Liver (tissue), 9 donors: ENCODE data around the gene PPP1R10. TPM values are rescaled to one million over a fixed set of nuclear protein-coding genes. Genes with fewer than 3 reads are reported as not detected.
"Not testable (repeated sequence)": the region's sequence is repeated elsewhere in the genome, so short reads cannot be mapped to it uniquely, and the experiment has no call there.

Experiments
- DNase-seq: peaks from one replicate; pipeline ENCODE4 v3.0.0-alpha.2; 2017; ENCODE audit warnings: low spot score
- H3K27ac ChIP-seq, 2 donors: one replicate each; pipeline ENCODE4 v1.7.0; 2013; ENCODE audit warnings: inconsistent platforms in 2 of 2, low read length in 2 of 2, control low read depth in 1 of 2, low read depth in 1 of 2, mild to moderate bottlenecking in 1 of 2
- H3K27me3 ChIP-seq, 4 donors: one replicate each; pipeline versions ENCODE4 v1.6.1 to v1.7.0; 2013; ENCODE audit warnings: low read length in 3 of 4, inconsistent platforms in 1 of 4, mild to moderate bottlenecking in 1 of 4, moderate library complexity in 1 of 4; ENCODE audit not compliant: control insufficient read depth in 4 of 4, insufficient read depth in 4 of 4
- H3K36me3 ChIP-seq, 4 donors: one replicate each; pipeline versions ENCODE4 v1.6.1 to v1.7.0; 2013; ENCODE audit warnings: low read length in 3 of 4, mild to moderate bottlenecking in 3 of 4, low read depth in 1 of 4, moderate library complexity in 1 of 4; ENCODE audit not compliant: control insufficient read depth in 4 of 4, insufficient read depth in 3 of 4
- H3K4me1 ChIP-seq, 4 donors: one replicate each; pipeline versions ENCODE4 v1.6.1 to v1.7.0; 2013; ENCODE audit warnings: low read length in 3 of 4, mild to moderate bottlenecking in 3 of 4, moderate library complexity in 1 of 4; ENCODE audit not compliant: control insufficient read depth in 4 of 4, insufficient read depth in 4 of 4
- H3K4me3 ChIP-seq, 3 donors: one replicate each; pipeline versions ENCODE4 v1.6.1 to v1.7.0; 2013; ENCODE audit warnings: low read length in 3 of 3, control low read depth in 1 of 3, low read depth in 1 of 3, mild to moderate bottlenecking in 1 of 3
- H3K9ac ChIP-seq, 2 donors: one replicate each; pipeline ENCODE4 v1.7.0; 2013; ENCODE audit warnings: low read length in 2 of 2, mild to moderate bottlenecking in 2 of 2, moderate library complexity in 2 of 2, control low read depth in 1 of 2, low read depth in 1 of 2
- H3K9me3 ChIP-seq, 4 donors: one replicate each; pipeline versions ENCODE4 v1.6.1 to v1.7.0; 2013; ENCODE audit warnings: low read length in 3 of 4; ENCODE audit not compliant: control insufficient read depth in 4 of 4
- ATF3 ChIP-seq: IDR thresholded peaks from 2 replicates; pipeline ENCODE4 v1.6.1; 2016; ENCODE audit warnings: antibody characterized with exemption
- EGR1 ChIP-seq, 2 donors: IDR thresholded peaks; 2 replicates each; pipeline ENCODE4 v1.6.1; 2016 to 2018; ENCODE audit warnings: antibody characterized with exemption in 2 of 2, low read depth in 2 of 2
- FOXA1 ChIP-seq: IDR thresholded peaks from 2 replicates; pipeline ENCODE4 v1.6.1; 2016; ENCODE audit warnings: antibody characterized with exemption
- GABPA ChIP-seq, 2 donors: IDR thresholded peaks in 1 of 2; conservative IDR thresholded peaks in 1 of 2; 2 replicates each; pipeline ENCODE4 v1.6.1; 2016; ENCODE audit warnings: antibody characterized with exemption in 2 of 2, mild to moderate bottlenecking in 1 of 2, moderate library complexity in 1 of 2
- HNF4A ChIP-seq, 2 donors: conservative IDR thresholded peaks; 2 replicates each; pipeline ENCODE4 v1.6.1; 2016; ENCODE audit warnings: antibody characterized with exemption in 2 of 2, mild to moderate bottlenecking in 2 of 2
- HNF4G ChIP-seq: IDR thresholded peaks from 2 replicates; pipeline ENCODE4 v1.6.1; 2016; ENCODE audit warnings: antibody characterized with exemption
- NR2F2 ChIP-seq: IDR thresholded peaks from 2 replicates; pipeline ENCODE4 v1.6.1; 2016; ENCODE audit warnings: antibody characterized with exemption
- RAD21 ChIP-seq, 2 donors: IDR thresholded peaks; 2 replicates each; pipeline ENCODE4 v1.6.1; 2016; ENCODE audit warnings: antibody characterized with exemption in 2 of 2, mild to moderate bottlenecking in 2 of 2
- RXRA ChIP-seq, 2 donors: IDR thresholded peaks; 2 replicates each; pipeline ENCODE4 v1.6.1; 2017 to 2018; ENCODE audit warnings: antibody characterized with exemption in 2 of 2, mild to moderate bottlenecking in 1 of 2
- SP1 ChIP-seq: IDR thresholded peaks from 2 replicates; pipeline ENCODE4 v1.6.1; 2018; ENCODE audit warnings: antibody characterized with exemption, mild to moderate bottlenecking
- TAF1 ChIP-seq: conservative IDR thresholded peaks from 2 replicates; pipeline ENCODE4 v1.6.1; 2016; ENCODE audit warnings: antibody characterized with exemption, mild to moderate bottlenecking
- YY1 ChIP-seq: IDR thresholded peaks from 2 replicates; pipeline ENCODE4 v1.6.1; 2016; ENCODE audit warnings: antibody characterized with exemption, mild to moderate bottlenecking
- WGBS: extraction: QIAGEN DNeasy Blood & Tissue Kit; methylation state at CpG from one replicate; pipeline ENCODE4 v1.1.7; 2013; 5-methylcytosine and 5-hydroxymethylcytosine counted together
- polyA plus RNA-seq, 2 donors: library from polyadenylated mRNA; stranded (reverse) in 1 of 2; unstranded in 1 of 2; fragments of 200-250 nt in 1 of 2; fragments of >200 nt in 1 of 2; fragmentation: Nextera tagmentation in 1 of 2; extraction: Ambion mirVana in 1 of 2; gene quantifications; one replicate each; pipeline versions ENCODE4 v1.2.1 to v1.2.3, GENCODE V29; 2013 to 2015
- total RNA-seq, 2 donors: library from RNA; depleted of rRNA; stranded (reverse); fragments of >200 nt; gene quantifications; one replicate each; pipeline ENCODE4 v1.2.3, GENCODE V29; 2014
- TF ChIP-seq, protein P1 (sequence below): fragments of 150-350 bp; IDR thresholded peaks from 2 replicates; pipeline ENCODE4 v1.5.1; 2017; ENCODE audit warnings: improper control_type of control experiment, low read depth, low read length; ENCODE audit not compliant: missing input control
- TF ChIP-seq, protein P2 (sequence below): IDR thresholded peaks from 2 replicates; pipeline ENCODE4 v1.6.1; 2016; ENCODE audit warnings: antibody characterized with exemption
- TF ChIP-seq, protein P3 (sequence below): IDR thresholded peaks from 2 replicates; pipeline ENCODE4 v1.6.1; 2016; ENCODE audit warnings: antibody characterized with exemption
- donor health status: healthy.
- donor health status: healthy.
- donor health status: healthy.
- donor health status: healthy.
- donor health status: healthy.

Gene PPP1R10
- total and polyA plus RNA-seq, 4 donors, result 11.1 to 21.1 (median 14.1) TPM

GRCh38 chr6:30597315-30598144, 19.5 kb downstream of the PPP1R10 start:
- H3K9ac ChIP-seq, H3K4me3 ChIP-seq, H3K4me1 ChIP-seq, H3K27me3 ChIP-seq, H3K27ac ChIP-seq, H3K9me3 ChIP-seq: not testable (repeated sequence)
- H3K36me3 ChIP-seq, result peaks cover 3 to 26% (median 18%) of the 10 kb centered on the region in 4 donors
- WGBS, result 74% methylated on average over 15 of the region's 15 CpGs
- peak; percentile 88 for DNase-seq
- TF ChIP-seq RAD21 (IDR thresholded peaks at IDR 0.05), result peak; percentile 81 to 89
- TF ChIP-seq, protein P1, sequence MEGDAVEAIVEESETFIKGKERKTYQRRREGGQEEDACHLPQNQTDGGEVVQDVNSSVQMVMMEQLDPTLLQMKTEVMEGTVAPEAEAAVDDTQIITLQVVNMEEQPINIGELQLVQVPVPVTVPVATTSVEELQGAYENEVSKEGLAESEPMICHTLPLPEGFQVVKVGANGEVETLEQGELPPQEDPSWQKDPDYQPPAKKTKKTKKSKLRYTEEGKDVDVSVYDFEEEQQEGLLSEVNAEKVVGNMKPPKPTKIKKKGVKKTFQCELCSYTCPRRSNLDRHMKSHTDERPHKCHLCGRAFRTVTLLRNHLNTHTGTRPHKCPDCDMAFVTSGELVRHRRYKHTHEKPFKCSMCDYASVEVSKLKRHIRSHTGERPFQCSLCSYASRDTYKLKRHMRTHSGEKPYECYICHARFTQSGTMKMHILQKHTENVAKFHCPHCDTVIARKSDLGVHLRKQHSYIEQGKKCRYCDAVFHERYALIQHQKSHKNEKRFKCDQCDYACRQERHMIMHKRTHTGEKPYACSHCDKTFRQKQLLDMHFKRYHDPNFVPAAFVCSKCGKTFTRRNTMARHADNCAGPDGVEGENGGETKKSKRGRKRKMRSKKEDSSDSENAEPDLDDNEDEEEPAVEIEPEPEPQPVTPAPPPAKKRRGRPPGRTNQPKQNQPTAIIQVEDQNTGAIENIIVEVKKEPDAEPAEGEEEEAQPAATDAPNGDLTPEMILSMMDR, result peak; percentile 93
- peak; percentile 68 to 83 for TF ChIP-seq EGR1 (IDR thresholded peaks at IDR 0.05; ENCODE audit: low read depth in 2 of 2)

- Histone ChIP-seq H3K27me3 (no peaks in the 10 kb centered on the region), H3K9me3 (no peaks in the 10 kb centered on the region), H3K4me3 (no peak overlapping the region), H3K36me3 (peaks cover 5 to 44% (median 34%) of the 10 kb centered on the region in 4 donors), H3K27ac (no peak overlapping the region), H3K9ac (no peak overlapping the region), H3K4me1 (peaks cover 0 to 2% (median 0%) of the 10 kb centered on the region in 4 donors)
- 93% methylated on average over 1 of the region's 1 CpG for WGBS
- TF ChIP-seq, protein P1, result no peak
- TF ChIP-seq SP1, result no peak
- TF ChIP-seq FOXA1, result no peak
- TF ChIP-seq NR2F2, result no peak
- TF ChIP-seq, protein P2, sequence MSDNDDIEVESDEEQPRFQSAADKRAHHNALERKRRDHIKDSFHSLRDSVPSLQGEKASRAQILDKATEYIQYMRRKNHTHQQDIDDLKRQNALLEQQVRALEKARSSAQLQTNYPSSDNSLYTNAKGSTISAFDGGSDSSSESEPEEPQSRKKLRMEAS, result no peak
- no peak for TF ChIP-seq EGR1 (IDR thresholded peaks at IDR 0.05; ENCODE audit: low read depth in 2 of 2)
- no peak for TF ChIP-seq ATF3
- TF ChIP-seq RXRA (IDR thresholded peaks at IDR 0.05), result no peak
- TF ChIP-seq GABPA (IDR thresholded peaks at IDR 0.05 in 1 of 2, conservative IDR thresholded peaks at IDR 0.05 in 1 of 2), result no peak
- TF ChIP-seq, protein P3, sequence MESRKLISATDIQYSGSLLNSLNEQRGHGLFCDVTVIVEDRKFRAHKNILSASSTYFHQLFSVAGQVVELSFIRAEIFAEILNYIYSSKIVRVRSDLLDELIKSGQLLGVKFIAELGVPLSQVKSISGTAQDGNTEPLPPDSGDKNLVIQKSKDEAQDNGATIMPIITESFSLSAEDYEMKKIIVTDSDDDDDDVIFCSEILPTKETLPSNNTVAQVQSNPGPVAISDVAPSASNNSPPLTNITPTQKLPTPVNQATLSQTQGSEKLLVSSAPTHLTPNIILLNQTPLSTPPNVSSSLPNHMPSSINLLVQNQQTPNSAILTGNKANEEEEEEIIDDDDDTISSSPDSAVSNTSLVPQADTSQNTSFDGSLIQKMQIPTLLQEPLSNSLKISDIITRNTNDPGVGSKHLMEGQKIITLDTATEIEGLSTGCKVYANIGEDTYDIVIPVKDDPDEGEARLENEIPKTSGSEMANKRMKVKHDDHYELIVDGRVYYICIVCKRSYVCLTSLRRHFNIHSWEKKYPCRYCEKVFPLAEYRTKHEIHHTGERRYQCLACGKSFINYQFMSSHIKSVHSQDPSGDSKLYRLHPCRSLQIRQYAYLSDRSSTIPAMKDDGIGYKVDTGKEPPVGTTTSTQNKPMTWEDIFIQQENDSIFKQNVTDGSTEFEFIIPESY, result no peak
- no peak for TF ChIP-seq HNF4A (conservative IDR thresholded peaks at IDR 0.05)
- no peak for TF ChIP-seq YY1
- no peak for TF ChIP-seq RAD21 (IDR thresholded peaks at IDR 0.05)
- no peak for TF ChIP-seq HNF4G
- TF ChIP-seq TAF1, result no peak
- DNase-seq, result no peak
These were observed 24.8 kb downstream of the PPP1R10 start for GRCh38 chr6:30592287-30592686.
